ENCODE results near the gene LRMDA. TPM values are rescaled to one million over a fixed set of nuclear protein-coding genes. Genes with fewer than 3 reads are reported as not detected.

Gene LRMDA
- total RNA-seq, 1 donor from 2014 or later: 2.1 TPM

DNA sequence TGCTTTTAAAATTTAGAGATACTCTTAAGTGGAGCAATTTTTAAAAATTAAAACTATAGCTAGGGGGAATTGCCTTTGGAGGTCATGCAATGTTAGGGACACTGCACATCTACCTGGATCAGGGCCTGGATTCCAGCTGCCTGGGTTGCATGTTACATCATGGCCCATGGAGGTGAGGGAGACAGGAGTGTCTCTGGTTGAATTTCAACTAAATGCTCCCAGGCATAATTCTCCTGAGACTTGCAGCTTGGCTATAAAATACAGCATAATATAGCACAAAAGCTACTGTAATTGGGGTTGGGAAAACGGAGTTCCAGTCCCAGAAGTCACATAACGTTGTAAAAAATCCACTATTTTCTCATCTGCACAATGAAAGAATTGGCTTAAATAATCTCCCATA, 782.5 kb downstream of the LRMDA start:
- Mint-ChIP-seq H3K4me1 (ENCODE audit: low read depth, unreplicated experiment) (no peaks in the 10 kb centered on the region), H3K9me3 (ENCODE audit: unreplicated experiment) (no peaks in the 10 kb centered on the region), H3K4me3 (ENCODE audit: unreplicated experiment) (no peak overlapping the region), H3K27ac (ENCODE audit: unreplicated experiment) (no peak overlapping the region), H3K36me3 (ENCODE audit: unreplicated experiment) (no peaks in the 10 kb centered on the region), H3K27me3 (ENCODE audit: unreplicated experiment) (no peaks in the 10 kb centered on the region)
- no peak for DNase-seq
- TF ChIP-seq, protein P1, sequence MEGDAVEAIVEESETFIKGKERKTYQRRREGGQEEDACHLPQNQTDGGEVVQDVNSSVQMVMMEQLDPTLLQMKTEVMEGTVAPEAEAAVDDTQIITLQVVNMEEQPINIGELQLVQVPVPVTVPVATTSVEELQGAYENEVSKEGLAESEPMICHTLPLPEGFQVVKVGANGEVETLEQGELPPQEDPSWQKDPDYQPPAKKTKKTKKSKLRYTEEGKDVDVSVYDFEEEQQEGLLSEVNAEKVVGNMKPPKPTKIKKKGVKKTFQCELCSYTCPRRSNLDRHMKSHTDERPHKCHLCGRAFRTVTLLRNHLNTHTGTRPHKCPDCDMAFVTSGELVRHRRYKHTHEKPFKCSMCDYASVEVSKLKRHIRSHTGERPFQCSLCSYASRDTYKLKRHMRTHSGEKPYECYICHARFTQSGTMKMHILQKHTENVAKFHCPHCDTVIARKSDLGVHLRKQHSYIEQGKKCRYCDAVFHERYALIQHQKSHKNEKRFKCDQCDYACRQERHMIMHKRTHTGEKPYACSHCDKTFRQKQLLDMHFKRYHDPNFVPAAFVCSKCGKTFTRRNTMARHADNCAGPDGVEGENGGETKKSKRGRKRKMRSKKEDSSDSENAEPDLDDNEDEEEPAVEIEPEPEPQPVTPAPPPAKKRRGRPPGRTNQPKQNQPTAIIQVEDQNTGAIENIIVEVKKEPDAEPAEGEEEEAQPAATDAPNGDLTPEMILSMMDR (IDR thresholded peaks at IDR 0.05; ENCODE audit: partially characterized antibody, unreplicated experiment): no peak

DNA sequence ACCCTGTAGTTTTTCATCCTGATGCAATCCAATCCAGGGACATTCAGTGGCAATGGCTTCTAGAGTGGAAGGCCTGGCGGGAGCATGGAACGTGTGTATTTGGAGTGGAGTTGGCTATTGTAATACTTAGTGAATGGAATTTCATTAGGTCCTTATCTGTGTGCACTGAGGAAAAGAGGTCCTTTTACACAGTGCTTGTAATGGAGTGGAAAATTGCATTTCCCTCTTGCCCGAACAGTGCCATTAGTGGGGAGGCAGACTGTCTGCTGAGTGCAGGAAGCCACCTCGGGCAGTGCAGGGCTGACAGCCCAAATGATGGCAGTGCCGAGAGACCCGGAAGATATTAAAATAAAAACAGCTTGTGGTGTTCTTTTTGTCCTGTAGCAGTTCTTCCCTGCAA, 786.6 kb downstream of the LRMDA start:
- H3K9me3 Mint-ChIP-seq (ENCODE audit: unreplicated experiment): no peaks in the 10 kb centered on the region
- no peak for DNase-seq
- H3K27ac Mint-ChIP-seq (ENCODE audit: unreplicated experiment): no peak overlapping the region
- no peaks in the 10 kb centered on the region for H3K4me1 Mint-ChIP-seq (ENCODE audit: low read depth, unreplicated experiment)
- H3K4me3 Mint-ChIP-seq (ENCODE audit: unreplicated experiment): no peak overlapping the region
- peaks cover 2% of the 10 kb centered on the region for H3K27me3 Mint-ChIP-seq (ENCODE audit: unreplicated experiment)
- H3K36me3 Mint-ChIP-seq (ENCODE audit: unreplicated experiment): no peaks in the 10 kb centered on the region
- TF ChIP-seq, protein P1 (IDR thresholded peaks at IDR 0.05; ENCODE audit: partially characterized antibody, unreplicated experiment): no peak

DNA sequence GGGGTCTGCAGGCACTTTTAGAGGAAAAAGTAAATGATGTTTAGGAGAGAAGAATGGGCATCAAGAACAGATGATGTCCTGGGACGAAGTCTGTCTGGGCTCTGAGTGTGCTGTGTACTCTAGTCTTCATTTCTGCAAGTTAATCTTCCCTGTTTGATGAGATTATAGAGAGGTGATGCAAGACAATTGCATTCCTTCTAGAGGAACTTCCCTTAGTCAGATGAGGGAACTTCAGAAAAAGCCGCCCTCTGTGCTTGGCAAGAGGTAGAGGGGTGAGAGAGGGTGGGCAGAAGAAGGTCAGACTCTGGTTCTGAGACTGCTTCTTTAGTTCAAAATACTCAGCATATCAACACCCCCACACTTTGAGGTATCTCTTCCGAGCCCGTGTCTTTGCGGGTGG, 797.9 kb downstream of the LRMDA start:
- no peak for DNase-seq
- Mint-ChIP-seq H3K36me3 (ENCODE audit: unreplicated experiment) (no peaks in the 10 kb centered on the region), H3K4me3 (ENCODE audit: unreplicated experiment) (no peak overlapping the region), H3K27me3 (ENCODE audit: unreplicated experiment) (peaks cover 1% of the 10 kb centered on the region), H3K27ac (ENCODE audit: unreplicated experiment) (no peak overlapping the region), H3K4me1 (ENCODE audit: low read depth, unreplicated experiment) (peaks cover 4% of the 10 kb centered on the region), H3K9me3 (ENCODE audit: unreplicated experiment) (no peaks in the 10 kb centered on the region)
- TF ChIP-seq, protein P1 (IDR thresholded peaks at IDR 0.05; ENCODE audit: partially characterized antibody, unreplicated experiment): no peak

DNA sequence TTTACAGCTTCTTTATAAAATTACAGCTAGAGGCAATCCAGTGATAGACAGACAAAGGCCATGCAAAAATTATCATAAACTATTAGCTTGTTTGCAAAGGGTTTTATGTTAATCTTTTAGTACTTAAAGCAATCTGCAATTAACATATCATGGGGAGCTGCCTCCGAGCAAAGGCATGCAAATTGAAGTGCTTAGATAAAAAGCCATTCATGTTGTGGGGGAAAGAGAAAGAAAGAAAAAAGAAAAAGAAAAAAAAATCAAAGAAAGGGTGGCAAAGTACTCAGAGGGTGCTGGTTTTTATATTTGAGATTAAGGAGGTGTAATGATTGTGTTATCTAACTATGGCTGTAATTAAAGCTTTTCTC, 799.5 kb downstream of the LRMDA start:
- no peak for DNase-seq
- Mint-ChIP-seq H3K4me3 (ENCODE audit: unreplicated experiment) (no peak overlapping the region), H3K27me3 (ENCODE audit: unreplicated experiment) (peaks cover 1% of the 10 kb centered on the region)

DNA sequence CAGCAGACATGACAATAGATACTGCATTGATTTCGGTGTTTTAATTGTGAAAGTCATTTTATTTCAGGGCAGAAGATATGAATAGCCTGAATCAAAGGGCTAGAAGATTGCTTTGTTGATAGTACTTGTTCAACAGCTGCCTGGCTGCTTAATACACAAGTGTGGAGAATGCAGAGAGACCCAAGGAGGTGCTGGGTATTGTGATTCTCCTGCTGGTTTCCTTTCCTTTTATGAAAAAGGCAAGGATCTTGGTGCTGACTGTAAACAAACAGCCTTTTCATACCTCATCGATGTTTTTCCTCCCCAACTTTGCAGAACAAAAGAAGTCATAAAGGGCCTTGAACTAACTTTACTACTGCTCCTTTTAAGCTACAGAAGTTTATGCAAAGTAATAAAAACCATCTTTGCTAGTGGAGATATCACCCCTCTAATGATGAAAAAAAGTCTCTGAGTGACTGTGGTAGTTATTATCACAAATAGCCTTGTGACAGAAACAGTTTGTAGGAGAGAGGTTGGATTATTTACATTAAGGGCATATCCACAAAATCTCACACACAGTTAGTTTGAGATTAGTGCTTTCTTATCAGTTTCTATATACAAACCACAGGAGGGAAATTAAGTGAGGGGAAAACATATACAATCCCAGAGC, 800.0 kb downstream of the LRMDA start:
- no peak for DNase-seq
- H3K27me3 Mint-ChIP-seq (ENCODE audit: unreplicated experiment): peaks cover 1% of the 10 kb centered on the region
- peaks cover 4% of the 10 kb centered on the region for H3K4me1 Mint-ChIP-seq (ENCODE audit: low read depth, unreplicated experiment)
- no peaks in the 10 kb centered on the region for H3K36me3 Mint-ChIP-seq (ENCODE audit: unreplicated experiment)
- H3K27ac Mint-ChIP-seq (ENCODE audit: unreplicated experiment): no peak overlapping the region
- no peak overlapping the region for H3K4me3 Mint-ChIP-seq (ENCODE audit: unreplicated experiment)
- no peaks in the 10 kb centered on the region for H3K9me3 Mint-ChIP-seq (ENCODE audit: unreplicated experiment)
- TF ChIP-seq, protein P1 (IDR thresholded peaks at IDR 0.05; ENCODE audit: partially characterized antibody, unreplicated experiment): no peak

More for the DNA sequence above, 799.5 kb downstream of the LRMDA start:
- Mint-ChIP-seq H3K9me3 (ENCODE audit: unreplicated experiment) (no peaks in the 10 kb centered on the region), H3K4me1 (ENCODE audit: low read depth, unreplicated experiment) (peaks cover 4% of the 10 kb centered on the region), H3K27ac (ENCODE audit: unreplicated experiment) (no peak overlapping the region), H3K36me3 (ENCODE audit: unreplicated experiment) (no peaks in the 10 kb centered on the region)
- TF ChIP-seq, protein P1 (IDR thresholded peaks at IDR 0.05; ENCODE audit: partially characterized antibody, unreplicated experiment): no peak
